ENCODE results near the gene UTP3.
"Not testable (repeated sequence)": the region's sequence is repeated elsewhere in the genome, so short reads cannot be mapped to it uniquely, and the experiment has no call there.

Gene UTP3, protein sequence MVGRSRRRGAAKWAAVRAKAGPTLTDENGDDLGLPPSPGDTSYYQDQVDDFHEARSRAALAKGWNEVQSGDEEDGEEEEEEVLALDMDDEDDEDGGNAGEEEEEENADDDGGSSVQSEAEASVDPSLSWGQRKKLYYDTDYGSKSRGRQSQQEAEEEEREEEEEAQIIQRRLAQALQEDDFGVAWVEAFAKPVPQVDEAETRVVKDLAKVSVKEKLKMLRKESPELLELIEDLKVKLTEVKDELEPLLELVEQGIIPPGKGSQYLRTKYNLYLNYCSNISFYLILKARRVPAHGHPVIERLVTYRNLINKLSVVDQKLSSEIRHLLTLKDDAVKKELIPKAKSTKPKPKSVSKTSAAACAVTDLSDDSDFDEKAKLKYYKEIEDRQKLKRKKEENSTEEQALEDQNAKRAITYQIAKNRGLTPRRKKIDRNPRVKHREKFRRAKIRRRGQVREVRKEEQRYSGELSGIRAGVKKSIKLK

GRCh38 chr4:70687821-70688794, at the start of gene UTP3:
Gene UTP3, plus strand, starts transcription at chr4:70688532. Its CDS starts 146 bp downstream, at chr4:70688678.
- peak; percentile 95 for DNase-seq

DNA sequence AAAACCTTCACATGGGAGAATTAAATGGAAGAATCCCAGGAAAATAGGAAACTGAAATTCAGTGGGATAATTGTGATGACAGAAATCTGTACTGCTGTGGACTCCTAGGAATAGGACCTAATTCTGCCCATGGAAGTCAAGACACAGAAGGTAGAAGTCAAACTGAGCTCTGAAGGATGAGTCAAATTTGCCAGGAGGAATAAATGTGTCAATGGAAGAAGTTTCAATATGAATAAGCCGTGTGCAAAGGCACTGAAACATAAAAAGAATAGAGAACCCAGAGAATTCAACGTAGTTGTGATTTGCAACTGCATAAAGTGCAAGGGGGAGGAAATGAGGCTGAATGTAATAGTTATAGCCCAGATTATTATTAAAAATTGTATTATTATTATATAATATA, 48.1 kb upstream of the UTP3 start:
- no peak for DNase-seq

GRCh38 chr4:70650741-70651140, 37.6 kb upstream of the UTP3 start:
- DNase-seq, result not testable (repeated sequence)

DNA sequence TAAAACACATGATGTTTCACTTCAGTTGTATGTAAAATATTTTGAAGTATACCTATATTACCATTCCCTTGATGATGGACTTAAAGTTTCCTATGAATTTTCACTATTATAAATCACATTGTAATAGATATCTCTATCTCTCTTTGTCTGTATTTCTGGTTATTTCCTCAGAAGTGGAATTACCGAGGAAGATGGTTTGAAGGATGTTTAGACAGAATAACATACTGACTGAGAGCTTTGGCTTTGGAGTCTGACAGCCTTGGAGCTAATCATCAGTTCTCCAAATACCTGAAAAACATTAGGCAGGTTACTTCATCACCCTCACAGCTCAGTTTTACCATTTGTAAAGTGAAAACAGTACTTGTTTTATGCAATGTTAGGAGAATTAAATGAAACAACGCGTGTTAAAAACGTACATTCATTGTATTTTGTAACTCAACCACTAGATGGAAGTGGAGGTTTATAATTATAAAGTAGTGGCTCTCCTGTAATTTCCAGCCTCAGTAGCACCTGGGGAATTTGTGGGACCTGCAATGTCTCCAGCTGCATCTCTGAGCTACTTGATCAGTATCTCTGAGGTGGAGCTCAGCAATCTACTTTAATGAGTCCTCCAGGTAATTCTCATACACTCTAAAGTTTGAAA, 36.3 kb upstream of the UTP3 start:
- DNase-seq, result no peak

DNA sequence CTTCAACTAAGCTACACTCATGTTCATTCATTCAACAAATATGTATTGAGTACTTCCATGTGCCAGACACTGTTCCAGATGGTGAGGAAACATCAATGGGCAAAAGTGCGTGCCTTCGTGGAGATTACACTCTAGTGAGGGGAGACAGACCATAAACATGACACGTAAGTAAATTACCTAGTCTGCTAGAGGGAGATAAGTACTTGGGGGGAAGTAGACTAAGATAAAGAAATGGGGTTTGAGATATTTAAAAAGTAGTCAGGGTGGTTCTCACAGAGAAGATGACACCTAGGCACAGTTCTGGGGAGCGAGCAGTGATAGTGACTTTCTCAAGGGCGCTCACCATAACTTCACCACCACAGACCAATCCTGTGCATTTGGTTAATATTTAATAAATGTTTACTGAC, 33.7 kb upstream of the UTP3 start:
- no peak for DNase-seq

DNA sequence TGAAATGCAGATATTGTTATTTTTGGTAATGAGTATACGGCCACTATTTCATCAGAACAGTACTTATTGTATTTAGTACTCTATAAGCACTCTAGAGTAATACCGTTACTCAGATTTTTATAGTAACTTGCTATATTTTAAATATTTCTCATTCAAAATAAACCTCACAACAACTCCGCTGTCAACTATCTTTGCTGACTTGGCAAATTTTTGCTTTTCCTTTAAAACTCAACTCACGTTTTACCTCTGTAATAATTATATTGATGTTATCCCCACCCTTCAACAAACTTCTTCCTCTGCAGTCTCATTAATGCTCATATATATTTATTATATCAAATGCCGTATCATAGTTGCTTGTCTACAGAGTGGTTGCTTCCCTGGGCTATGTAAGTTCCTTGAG, 31.0 kb upstream of the UTP3 start:
- DNase-seq, result no peak

DNA sequence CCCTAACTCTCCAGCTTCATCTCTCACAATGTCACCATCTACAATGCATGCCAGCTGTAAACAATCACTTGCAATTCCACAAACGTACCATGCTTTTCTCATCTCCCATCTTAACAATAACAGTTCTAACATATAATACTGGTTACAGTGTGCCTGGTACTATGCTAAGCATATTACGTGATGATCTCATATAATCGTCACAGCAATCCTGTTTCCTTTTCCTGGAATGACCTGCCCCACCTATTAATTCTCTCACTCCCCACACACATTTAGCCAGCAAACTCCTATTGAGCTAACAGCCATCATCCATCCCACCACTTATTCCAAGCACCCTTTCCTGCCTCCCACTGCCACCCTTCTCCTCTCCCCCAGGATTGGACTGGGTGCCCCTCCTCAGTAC, 29.9 kb upstream of the UTP3 start:
- no peak for DNase-seq

DNA sequence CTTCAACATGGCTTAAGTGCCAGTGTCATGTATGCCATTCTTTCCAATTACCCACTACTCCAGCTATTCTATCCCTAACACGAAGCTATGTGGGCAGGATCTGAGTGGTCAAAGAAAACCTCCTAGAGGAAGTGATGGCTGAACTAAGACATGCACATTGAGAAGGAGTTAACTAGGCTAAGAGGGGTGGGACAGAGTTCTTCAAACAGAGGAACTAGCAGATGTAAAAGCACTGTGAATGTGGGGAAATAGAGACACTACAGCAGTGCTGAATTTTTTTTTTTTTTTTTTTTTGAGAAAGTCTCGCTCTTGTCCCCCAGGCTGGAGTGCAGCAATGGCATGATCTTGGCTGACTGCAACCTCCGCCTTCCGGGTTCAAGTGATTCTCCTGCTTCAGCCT, 28.2 kb upstream of the UTP3 start:
- DNase-seq, result no peak

GRCh38 chr4:70661309-70661922, 26.9 kb upstream of the UTP3 start:
- DNase-seq, result peak; percentile 26

DNA sequence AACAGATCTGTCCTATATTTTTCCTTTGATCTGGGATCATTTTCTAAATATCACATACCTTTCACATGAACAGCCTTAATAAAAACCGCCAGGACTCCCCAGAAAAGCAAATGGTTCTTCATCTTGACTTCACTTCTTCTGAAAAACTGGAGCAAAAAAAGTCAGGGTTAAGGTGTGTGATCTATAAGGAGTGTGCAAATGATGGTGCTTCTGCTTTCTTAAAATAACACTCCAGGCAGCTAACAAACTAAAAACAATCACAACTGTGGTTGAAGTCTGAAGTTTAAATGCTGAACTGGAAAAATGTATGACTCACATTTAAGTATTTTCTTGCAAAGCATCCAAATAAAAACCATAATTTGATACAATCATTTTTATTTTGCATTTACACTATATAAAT, 22.0 kb upstream of the UTP3 start, which contains the start of gene JCHAIN:
Gene JCHAIN (minus strand): TSS at position 140 of the 400 bp plus-strand sequence. CDS start 18 bp downstream, at position 122.
- no peak for DNase-seq

DNA sequence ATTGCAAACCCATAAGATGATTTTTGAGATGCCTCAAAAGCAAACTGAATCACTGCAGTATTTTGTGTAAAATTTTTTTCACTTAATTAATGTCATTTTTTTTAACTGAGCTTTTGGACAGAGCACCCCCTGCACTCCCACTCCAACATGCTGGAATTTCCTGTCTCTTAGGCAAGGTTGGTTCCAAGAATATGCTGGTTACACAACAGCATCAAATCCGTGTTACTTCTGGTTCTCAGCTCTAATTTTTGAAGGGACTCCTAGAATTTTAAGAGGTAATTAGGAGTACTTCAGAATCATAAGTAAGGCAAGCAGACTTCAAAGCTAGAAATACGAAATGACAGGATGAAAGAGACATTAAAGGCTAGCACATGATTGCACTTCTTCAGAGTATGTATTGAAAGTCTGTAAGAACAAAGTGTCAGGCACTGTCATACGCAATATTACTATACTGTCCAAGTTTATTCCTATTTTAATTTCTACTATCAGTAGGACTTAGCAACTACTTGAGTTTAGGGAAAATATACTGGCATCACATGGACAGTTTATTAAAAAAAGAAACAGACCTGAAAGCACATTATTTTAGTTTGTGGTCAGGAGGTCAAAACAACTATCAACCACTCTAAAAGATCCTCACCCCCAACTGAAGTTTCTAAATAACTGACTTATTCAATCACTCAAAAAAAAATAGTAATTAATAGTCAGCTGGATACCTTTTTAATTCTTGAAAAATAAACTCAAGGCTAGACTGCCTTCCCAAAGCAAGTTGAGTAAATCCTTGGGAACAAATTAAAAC, 20.4 kb upstream of the UTP3 start:
- DNase-seq, result no peak

GRCh38 chr4:70670332-70671014, 17.9 kb upstream of the UTP3 start:
- DNase-seq, result no peak

- DNase-seq, result no peak
Measured at GRCh38 chr4:70671091-70671490, 17.2 kb upstream of the UTP3 start.

DNA sequence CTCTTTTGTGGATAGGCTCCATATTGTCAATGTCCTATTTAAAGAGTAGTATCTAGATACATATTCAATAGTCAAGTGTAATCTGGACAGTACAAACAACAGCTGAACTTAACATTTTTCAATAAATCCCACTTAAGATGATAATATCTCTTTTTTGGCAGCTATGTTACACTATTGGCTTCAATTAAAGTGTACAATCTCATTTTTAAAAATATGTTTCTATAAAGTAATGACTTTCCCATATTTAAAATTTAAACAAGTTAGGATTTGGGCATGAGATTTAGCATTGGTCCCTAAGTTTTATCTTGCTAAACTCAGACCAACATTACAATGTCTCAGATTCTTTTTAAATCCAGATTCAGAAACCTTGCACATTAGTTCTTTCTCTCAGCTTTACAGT, 14.1 kb upstream of the UTP3 start:
- no peak for DNase-seq

DNA sequence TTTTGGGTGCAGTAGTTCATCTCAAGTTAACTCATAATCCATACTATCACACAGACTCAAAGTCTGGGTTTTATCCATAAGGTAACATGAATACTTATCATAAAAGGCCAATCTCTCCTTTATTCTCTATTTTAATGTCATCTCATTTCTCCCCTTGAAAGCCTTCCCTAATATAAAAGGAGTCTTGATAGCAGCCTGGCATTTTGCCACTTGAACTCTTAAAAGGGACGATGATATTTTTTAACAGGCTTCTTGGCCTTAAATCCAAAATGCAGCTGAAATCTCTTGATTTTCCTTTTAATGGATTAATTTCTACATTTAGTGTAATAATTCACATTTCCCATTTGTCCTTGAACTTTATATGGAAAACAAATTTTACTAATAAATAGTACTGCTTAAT, 13.6 kb upstream of the UTP3 start:
- DNase-seq, result no peak

- DNase-seq, result no peak
Measured at GRCh38 chr4:70676554-70677090, 11.7 kb upstream of the UTP3 start.

DNA sequence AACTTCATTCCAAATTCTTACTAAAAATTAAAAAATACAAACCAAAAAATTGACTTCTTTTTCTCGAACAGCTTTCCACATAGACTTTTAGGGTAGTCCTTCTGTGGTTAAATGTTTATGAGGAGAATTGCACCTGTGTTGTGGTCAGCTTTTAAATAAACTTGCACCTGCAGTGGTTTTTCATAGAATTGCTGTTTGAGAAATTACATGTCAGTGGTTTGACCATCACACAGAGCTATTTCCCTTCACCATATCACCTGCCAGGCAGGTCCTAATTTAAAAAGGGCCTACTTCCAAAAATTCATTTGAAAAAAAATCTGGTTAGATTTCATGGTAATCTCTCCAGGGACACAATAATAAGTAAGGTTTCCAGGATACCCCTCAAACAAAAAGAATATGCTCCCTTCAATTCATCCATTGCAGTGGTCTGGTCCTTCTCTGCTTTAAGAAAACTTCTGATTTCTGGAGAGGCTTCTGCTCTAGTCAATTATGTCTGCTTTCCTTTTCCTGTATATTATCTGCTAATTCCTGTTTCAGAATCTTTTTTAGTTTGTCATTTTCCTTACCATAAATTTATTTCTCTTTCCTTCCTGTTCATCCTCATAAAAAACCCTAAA, 9.8 kb upstream of the UTP3 start:
- no peak for DNase-seq

GRCh38 chr4:70680934-70681333, 7.4 kb upstream of the UTP3 start:
- DNase-seq, result no peak

GRCh38 chr4:70681704-70682103, 6.6 kb upstream of the UTP3 start:
- no peak for DNase-seq

- not testable (repeated sequence) for DNase-seq
Measured at GRCh38 chr4:70682142-70682541, 6.2 kb upstream of the UTP3 start.
